SIG-M5 (cell line): ENCODE data around the gene IER5.
"Not testable (repeated sequence)": the region's sequence is repeated elsewhere in the genome, so short reads cannot be mapped to it uniquely, and the experiment has no call there.

Experiments
- DNase-seq: peaks from one replicate; lab custom pipeline; 2025; lab: John Stamatoyannopoulos, UW

IER5 gene

DNA sequence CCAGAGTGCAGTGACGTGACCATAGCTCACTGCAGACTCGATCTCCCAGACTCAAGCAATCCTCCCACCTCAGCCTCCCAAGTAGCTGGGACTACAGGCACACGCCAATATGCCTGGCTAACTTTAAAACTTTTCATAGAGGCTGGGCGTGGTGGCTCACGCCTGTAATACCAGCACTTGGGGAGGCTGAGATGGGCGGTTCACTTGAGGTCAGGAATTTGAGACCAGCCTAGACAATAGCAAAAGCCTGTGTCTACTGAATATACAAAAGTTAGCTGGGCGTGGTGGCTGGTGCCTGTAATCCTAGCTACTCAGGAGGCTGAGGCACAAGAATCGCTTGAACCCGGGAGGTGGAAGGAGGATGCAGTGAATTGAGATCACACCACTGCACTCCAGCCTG lies 27.5 kb downstream of the IER5 start:
- DNase-seq: not testable (repeated sequence)

DNA sequence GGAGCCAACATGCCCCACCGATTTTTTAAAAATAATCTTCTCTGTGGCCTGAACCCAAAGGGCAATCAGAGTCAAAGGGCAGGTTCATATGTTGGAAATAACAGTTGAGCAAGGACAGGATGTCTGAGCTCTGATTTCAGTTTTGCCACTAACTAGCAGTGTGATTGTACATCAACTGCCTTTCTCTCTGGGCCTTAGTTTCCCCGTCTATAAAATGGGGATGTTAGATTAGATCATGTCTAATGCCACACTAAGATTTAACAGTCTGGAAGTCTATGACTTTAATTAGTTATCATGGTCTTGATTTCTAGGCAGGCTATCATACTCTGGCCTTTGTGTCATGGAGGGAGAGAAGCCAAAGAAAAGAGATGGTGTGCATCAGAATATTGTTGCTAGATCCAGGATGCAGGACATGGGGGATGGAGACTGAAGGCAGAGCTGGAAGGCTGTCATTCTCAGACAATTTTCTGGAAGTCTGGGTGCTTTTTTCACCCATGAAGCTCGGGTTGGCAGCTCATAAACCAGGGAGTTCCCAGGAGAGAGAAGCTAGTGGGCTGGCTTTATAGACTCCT lies 28.4 kb downstream of the IER5 start:
- DNase-seq: no peak

DNA sequence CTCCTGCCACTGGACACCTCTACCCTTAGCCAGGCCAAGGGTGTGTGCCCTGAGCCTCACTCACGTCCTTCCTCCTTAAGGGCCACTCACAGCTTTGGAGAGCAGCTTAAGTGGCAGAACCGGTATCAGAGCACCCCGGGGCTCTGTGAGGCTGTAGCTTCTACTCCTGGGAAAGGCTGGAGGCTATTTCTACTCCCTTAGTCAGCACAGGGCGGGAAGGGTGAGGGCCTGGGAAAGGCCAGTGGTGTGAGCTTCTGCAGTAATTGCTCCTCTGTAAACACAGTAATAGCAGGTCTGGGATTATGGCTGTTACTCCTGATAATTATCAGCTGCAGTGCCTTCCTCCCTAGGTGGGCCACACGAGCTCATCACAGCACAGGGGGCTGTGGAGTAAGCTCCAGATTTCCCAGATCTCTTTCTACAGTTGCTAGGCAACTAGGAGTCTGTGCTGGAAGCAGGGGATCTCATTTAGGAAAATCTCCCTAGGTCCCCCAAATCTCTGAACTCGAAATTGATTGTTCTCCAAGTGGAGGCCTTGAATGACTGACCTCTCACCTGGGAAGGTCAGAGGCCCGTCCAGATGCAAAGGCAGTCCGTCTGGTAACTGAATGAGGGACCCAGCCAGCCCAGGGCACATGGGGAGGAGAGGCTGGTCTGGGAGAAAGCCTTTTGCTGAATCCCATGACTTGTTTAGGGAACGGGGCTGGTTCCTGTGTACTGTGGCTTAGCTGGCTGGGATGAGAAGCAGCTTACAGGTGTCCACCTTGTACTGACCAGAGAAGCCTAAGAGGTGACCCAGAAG lies 29.3 kb downstream of the IER5 start:
- DNase-seq: no peak

DNA sequence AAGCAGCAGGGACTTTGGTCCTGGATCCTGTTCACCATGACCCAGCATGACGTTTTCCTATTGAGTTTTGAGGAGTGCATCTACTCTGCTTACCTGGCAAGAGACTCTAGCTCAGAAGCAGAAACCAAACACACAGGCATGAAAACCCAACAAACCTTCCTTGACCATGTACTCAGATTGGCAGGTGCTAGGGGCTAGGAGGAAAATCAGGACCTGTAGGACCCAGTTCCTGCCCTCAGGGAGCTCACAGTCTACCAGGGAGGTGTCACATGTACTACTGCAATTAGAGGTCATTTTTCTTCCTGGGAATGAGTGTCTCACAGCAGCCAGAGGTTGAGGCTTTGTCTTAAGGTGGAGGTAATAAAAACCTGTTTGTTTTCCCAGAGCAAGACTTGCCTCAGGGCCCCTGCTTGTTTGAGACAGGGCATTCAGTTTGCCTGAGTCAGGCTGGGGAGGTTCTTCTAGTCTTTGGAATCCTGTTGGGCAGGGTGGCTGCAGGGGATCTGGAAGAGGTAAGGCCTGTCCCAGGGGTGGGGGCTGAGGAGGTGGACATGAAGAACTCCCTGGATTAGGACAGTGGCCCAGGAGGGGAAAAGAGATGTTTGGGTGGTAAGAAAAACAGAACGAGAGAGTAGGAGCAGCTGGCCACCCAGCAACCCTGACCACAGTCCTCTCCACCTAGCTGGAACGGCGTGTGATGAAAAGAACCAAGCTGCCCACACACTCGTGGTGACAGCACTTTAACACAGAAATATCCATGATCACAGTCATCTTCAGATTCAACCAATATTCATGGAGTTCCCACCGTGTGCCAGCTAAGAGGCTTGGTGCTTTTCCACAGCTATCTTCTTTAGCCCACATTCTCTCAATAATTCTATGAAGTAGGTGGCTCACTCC lies 30.8 kb downstream of the IER5 start:
- no peak for DNase-seq

DNA sequence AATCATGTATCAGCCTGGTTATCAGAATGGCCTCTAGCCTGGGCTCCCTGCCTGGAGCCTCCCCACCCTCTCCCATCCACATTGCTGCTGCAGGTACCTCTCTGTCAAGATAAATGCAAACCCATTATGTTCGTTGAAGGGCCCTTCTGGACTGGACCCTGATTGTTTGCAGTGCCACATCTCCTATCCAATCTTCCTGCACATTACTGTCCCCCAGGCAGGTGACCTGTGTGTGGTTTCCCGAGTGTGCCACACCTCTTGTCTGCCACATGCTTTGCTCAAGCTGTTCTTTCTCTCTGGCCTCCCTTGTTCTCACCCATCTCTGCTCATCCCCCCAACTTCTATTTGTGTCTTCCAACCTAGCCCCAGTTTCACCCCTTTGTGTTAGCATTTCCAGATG lies 32.4 kb downstream of the IER5 start:
- DNase-seq: no peak

DNA sequence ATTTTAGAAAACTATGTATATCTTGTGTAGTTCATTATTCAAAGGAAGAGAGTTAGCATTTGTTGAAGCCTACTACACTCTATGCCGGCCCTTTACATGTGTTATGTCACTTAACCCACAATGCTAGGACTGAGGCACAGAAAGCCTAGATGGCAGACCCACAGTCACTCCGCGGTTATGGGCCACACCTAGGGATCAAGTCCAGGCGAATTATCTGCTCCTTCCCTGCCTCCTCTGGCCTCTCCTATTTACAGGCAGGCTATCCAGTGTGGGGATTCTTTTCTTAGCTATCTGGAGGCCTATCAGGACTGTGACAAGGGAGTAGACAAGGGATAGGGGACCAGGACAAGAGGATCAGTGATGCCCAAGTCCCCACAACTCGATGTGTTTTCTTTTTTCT lies 33.0 kb downstream of the IER5 start:
- no peak for DNase-seq

DNA sequence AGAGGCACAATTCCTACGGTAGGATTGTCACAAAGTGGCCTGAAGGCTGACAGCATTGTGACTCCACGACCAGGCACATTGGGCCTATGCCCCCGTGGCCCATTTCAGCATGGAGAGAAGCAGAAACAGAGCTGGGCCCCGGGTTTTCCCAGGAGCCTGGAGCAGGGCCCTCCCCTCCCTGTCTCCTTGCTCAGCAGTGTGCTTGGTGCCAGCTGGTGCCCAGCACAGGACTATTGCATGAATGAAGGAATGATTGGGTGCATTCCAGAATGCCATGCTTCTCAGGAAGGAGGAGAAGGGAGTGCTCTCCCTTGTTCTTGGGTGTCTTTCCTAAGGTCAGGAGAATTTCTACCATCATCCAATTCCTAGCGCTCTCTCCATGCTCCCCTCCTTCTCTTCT lies 33.7 kb downstream of the IER5 start:
- no peak for DNase-seq

DNA sequence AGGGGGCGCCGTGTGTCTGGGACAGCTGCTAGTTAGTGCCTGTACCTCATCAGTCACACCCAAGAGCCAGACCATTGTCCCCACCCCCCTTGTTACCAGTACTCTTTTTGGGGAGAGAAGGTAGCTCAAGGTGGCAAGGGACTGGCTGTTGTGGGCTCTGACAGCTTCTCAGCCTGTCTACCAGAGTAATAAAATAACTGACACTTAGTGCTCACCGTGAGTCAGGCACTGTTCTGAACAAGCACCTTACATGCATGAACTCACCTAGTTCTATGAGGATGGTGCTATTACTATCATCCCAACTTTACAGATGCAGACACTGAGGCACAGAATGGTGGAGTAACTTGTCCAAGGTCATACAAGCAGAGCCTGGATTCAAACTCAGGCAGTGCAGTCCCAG lies 34.7 kb downstream of the IER5 start:
- no peak for DNase-seq

DNA sequence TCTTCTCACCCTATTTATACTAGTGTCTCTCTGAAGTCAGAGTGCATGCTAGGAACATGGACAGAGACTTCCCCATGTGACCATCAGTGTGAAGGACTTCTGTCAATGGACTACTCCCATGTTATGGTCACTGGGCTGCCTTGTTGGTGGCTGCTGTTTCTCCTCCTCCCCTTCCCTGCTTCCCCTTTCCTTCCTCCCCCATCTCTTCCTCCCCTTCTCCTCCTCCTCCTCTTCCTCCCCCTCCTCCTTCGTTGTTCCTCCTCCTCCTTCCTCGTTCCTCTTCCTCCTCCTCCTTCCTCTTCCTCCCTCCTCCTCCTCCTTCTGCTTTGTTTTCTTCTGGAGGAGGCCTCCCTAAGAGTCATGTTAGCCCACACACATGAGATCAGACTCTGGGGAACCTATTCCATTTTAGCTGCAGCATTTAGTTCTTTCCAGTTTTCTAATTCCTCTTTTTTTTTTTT lies 35.8 kb downstream of the IER5 start:
- DNase-seq: no peak

DNA sequence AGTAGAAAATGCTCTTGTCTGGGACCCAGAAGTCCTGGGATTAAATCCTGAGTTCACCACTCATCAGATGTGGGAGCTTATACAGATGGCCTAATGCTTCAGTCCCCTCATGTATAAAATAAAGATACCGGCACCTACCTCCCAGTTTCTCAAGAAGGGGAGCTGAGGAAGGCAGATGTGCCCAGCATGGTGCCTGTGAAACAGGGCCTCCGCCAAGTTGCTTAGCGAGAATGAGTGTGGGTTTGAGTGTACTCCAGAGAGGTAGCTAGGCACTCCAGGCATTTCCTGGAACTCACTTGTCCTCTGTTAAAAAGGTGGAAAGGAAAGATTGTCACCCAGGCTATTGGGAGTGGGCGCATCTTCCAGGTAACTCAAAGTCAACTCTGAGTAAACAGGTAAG lies 37.8 kb downstream of the IER5 start:
- no peak for DNase-seq

DNA sequence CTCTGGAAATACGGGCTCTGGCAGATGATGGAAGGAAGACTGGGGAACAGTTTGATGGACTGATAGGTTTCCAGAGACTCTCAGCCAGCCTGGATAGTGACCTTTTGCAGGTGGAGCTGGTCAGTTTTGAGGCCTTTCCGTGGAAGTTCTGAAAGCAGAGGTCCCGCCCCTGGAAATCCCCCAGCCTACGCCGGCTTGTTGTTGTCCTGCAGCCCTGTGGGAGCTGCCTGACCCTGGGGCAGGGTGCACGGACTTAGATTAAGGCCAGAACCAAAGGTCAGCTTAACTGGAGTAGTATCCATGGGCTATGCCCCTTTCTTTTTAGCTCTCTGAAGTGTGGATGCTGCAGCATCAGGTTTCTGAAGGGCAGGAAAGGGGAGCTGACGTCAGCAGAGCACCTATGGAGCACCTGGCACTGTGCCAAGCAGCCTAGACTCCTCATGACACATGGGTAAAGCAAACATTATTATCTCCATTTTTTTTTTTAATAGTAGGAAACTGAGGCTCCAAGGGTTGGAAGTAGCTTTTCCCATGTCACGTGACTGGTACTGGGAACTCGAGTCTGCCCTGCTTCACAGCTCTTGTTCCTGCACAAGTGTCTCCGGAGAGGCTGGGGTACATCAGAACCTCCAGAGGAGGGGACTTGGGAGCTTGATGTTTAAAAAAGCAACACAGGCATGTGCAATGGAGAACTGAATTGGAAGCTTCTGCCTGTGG lies 38.5 kb downstream of the IER5 start:
- no peak for DNase-seq

DNA sequence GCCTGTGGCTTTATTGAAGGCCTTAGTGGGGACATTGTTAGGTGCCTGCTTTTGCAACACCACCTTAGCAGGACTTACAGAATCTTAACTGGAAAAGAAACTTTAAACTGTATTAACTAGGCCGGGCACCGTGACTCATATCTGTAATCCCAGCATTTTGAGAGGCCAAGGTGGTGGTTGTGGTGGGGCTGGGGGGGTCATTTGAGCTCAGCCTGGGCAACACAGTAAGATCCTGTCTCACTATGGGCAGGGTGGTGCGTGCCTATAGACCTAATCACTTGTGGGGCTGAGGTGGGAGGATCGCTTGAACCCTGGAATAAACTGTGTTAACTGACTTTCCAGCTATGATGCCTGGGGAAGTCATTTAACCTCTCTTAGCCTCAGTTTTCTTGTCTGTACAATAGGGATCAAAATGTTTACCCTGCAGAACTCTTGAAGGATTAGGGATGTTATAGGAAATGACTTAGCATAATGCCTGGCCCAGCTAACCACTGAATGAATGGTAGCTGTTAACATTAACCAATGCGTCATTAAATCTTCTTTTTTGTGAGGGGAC lies 39.5 kb downstream of the IER5 start:
- DNase-seq: no peak

DNA sequence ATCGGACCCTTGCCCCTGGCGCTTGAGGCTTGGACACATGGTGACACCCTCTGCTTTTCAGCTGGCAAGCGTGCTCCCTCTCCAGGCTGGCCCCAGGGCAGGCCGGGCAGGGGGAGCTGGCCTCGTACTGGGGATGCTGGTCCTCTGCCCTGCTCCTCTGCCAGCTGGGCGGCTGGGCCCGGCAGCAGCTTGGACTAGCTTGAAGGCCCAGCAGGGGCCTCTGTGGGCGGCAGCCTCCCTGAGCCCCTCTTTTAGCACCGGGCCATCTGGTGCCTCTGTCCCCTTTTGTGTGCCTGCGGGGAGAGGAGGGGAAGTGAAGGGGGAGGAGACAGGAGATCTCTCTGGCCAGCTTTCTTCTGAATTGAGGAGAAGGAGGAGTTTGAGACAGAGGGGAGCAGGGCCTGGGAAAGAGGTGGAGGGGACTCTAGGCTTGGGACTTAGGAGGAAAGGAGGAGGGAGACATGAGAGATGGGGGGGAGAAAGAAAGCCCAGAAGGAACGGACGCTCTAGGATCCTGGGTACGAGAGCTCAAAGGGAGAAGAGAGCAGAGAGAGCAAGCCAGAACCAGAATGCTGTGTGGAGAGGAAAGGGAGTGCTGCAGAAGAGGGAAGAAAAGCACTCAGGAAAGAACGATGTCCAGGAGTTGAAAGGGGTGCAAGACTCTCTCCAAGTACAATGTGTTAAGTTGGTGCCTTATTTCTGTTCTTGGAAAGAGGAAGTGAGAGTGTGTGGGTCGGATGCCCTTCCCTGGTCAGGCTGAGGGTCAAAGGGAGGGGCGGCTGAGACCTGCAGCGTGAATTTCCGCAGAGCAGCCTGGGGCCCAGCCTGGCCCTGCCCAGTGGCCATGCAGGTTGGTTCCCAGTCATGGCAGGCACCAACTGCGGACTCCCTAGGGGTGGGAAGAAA lies 40.3 kb downstream of the IER5 start:
- DNase-seq: no peak

DNA sequence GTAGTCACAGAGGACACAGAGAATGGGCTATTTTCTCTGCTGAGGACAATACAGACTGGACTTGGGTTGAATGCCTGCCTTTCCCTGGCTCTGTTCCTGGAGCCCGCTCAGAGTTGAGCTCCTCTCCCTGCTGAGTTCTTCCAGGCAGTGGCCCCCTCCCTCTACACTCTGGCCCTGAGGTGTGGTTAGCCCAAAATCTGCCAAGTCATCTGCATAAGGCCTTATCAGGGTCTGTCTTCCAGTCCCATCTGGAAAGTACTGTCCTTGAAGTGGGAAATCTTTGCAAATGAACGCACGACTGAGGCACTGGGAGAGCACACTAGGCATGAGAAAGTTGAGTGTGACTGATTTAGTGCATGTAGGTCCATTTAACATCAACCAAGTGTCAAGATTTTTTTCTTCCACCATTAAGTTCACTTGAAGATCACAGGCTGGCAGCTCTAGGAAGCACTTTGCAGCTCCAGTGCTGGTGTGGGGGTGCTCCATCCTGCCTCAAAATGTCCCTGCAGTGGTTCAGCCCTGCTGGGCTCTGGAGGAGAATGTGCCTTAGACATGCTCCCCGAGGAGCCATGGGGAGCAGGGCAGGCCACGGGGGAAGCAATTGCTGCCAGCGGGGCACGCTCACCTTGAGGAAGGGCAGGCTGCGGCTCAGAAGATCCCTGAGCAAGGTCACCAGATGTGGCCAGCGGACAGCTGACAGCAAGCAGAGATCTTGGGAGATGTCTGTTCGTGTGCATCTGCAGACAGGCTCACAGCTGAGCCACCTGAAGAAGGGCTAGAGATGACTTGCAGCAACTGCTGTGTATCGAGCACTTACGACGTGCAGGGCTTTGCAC lies 41.5 kb downstream of the IER5 start:
- no peak for DNase-seq

DNA sequence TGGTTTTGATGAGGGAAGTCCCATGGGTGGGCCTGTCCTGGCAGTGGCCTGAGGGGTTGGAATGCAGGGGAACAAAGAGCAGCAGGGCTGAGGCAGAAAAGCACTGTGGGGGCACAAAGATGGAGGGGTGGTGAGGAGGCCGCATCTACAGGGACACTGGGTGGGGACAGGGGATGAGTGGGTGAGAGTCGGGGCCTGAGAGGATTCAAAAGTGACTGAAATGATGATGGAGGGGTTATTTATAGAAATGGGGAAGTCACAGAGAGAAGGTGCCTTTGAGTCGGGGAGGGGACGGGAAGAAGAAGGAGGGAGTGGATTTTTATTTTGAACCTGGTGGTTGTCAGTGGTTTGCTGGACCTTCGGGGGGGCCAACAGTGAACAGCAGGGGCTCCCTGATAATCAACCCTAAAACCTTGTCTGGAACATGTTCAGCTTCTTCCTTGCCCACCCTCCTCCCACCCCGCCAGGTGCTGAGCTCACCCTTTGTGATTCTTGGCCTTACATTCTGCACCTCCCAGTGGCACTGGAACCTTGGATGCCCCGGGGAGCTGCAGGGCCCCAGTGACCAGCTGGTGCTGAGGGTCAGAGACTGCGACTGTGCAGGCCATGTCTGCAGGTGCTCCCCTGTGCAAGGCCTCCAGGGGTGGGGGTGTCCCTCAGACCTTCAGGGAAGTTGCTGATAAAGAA lies 42.9 kb downstream of the IER5 start:
- DNase-seq: peak; percentile 47

DNA sequence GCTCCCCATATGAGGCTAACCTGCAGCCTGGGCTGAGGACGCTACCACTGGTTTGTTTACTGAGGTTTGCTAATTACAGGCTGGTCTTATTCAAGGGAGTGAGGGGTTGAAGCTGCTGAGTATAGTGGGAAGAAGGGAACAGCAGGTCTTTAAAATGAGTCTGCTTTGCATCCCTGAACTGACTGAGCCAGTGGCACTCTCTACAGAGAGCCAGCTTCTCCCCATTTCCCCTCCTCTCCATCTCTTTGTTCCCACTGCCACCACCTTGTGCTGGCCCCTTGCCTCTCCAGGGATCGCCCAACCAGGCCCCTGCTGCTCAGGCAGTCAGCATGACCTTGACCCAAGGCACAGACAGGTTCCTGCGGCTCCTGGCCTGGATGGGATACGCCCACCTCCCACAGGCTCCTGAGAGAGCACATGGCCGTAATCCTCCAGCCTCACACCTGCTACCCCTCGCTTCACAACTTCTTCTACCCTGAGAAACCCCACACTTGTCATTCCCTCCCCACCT lies 45.0 kb downstream of the IER5 start:
- no peak for DNase-seq

DNA sequence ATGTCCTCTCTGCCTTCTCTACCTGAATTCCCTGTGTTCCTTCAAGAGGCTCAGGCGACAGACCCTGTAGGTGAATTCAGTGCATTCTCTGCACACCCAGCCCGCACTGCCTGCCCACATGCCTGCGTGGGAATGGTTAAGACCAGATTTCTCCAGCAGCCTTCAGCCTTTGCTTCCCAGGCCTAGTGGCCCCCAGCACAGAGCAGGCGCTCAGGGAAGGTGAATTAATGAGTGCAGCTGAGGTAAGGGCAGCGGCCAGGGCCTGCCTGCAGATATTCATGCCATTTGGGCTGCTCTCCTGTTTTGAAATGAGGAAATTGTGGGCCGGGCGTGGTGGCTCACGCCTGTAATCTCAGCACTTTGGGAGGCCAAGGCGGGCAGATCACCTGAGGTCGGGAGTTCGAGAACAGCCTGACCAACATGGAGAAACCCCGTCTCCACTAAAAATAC lies 45.5 kb downstream of the IER5 start:
- DNase-seq: no peak

DNA sequence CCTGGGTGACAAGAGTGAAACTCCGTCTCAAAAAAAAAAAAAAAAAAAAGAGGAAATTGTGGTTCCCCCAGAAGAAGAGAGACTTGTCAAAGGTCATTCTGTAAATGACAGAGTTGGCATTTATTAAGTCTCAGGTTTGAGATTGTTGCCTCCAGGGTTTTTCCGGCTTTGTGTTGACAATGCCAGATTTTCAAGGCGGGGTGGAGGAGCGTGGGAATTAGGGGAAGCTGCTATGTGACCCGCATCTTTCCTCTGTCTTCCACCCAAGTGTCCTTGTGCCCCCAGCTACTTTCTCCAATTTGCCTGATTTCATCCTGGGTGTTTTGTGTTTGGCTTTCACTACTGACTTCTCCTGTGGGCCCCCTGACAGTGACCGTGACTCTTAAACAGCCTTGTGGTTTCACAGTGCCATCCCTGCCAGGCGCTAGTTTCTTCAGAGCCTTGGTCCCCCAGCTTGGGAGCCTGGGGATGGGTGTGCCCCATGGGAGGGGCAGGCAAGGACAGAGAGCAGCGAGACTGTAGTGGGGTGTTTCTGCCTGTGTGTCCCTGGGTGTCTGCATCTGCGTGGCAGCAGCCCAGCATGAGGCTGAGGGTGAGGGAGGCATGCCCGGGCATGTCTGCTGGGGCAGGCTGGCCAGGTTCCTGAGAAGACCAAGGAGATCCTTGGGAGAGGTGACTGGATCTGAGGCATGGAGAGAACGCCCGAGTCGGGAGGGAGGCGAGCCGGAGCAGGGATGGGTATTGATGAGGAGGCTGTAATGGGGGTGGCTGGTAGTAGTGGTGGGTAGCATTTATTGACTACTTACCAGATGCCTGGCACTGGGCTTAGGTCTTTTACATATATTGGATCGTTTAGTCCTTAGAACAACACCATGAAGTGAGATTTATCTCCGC lies 46.3 kb downstream of the IER5 start:
- DNase-seq: peak; percentile 78
